Calu3 (cell line): ENCODE data around the gene ADCY5. TPM values are rescaled to one million over a fixed set of nuclear protein-coding genes. Genes with fewer than 3 reads are reported as not detected.

Experiments
- BruUV-seq: library from RNA; stranded (reverse); fragments of 400-500 nt; replicated peaks from 2 replicates; lab custom pipeline; 2021; lab: Mats Ljungman, UMichigan
- CTCF ChIA-PET: fragments of 300-600 bp; sonication (Branson Sonifier 250); formaldehyde crosslinking; loops from one replicate; lab custom pipeline; 2022; ENCODE audit warnings: antibody characterized with exemption; lab: Charles Lee
- DNase-seq: peaks from one replicate; pipeline ENCODE4 v3.0.0; 2022
- H3K27ac Mint-ChIP-seq: one replicate; pipeline ENCODE4 v1.8.0; 2022; ENCODE audit warnings: mixed read lengths; ENCODE audit not compliant: unreplicated experiment
- H3K27me3 Mint-ChIP-seq: one replicate; pipeline ENCODE4 v1.8.0; 2022; ENCODE audit warnings: mixed read lengths; ENCODE audit not compliant: unreplicated experiment
- H3K36me3 Mint-ChIP-seq: one replicate; pipeline ENCODE4 v1.8.0; 2022; ENCODE audit warnings: mild to moderate bottlenecking, moderate library complexity, mixed read lengths; ENCODE audit not compliant: insufficient read depth, unreplicated experiment
- H3K4me1 Mint-ChIP-seq: one replicate; pipeline ENCODE4 v1.8.0; 2022; ENCODE audit warnings: mild to moderate bottlenecking, low read depth, mixed read lengths; ENCODE audit not compliant: unreplicated experiment
- H3K4me3 Mint-ChIP-seq: one replicate; pipeline ENCODE4 v1.8.0; 2022; ENCODE audit warnings: mild to moderate bottlenecking, low read depth, moderate library complexity, mixed read lengths; ENCODE audit not compliant: unreplicated experiment
- H3K9me3 Mint-ChIP-seq: one replicate; pipeline ENCODE4 v1.8.0; 2022; ENCODE audit warnings: low read depth, mixed read lengths; ENCODE audit not compliant: unreplicated experiment
- intact Hi-C: fragments of 100-400 bp; cut with micrococcal nuclease; formaldehyde crosslinking; loops from one replicate; pipeline ENCODE4 v1.10.0; 2022; ENCODE audit not compliant: unreplicated experiment
- total RNA-seq: library from RNA; stranded (reverse); gene quantifications from 2 replicates; pipeline ENCODE4 v1.2.3, GENCODE V29; 2022
- TF ChIP-seq, protein P1 (sequence below): fragments of 200-600 bp; IDR thresholded peaks from one replicate; pipeline ENCODE4 v1.8.0; 2022; ENCODE audit warnings: antibody characterized with exemption; ENCODE audit not compliant: unreplicated experiment

ADCY5 gene
- total RNA-seq, 1 experiment from 2014 or later, result 2.5 TPM

DNA sequence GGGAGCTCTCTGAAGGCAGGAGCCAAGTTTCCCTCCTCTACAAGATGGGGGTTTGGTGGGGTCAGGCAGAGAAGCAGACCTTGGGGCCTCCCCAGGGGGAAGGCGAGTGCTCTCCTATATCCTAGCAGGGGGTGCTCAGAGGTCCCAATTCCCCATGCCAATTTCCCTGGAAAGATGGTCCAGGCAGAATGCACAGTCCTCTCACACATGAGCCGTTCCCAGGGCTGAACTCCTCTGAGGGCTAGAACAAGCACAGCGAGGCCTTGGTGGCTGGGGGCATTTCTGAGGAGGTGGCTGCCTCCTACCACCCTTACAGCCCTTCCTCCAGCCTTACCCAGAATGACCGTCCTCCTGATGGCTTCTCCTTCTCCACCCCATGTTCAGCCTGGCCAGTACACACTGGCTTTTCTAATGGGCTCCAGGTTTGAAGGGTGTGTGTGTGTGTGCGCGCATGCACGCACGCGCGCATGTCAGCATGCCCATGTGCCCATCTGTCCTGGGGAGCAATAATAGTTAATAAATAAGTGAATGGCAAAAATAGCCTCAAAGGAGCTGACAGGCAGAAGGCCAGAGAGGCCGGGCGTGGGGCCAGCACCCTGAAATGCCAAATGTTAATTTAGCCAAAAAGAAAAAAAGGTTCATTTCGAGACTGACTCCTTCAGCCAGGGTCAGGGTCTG lies 24.4 kb downstream of the ADCY5 start:
- intact Hi-C loops, result no loop called here
- no peak for DNase-seq
- H3K4me1 Mint-ChIP-seq, result peaks cover 7% of the 10 kb centered on the region
- peaks cover 40% of the 10 kb centered on the region for H3K27me3 Mint-ChIP-seq
- H3K36me3 Mint-ChIP-seq, result peaks cover 5% of the 10 kb centered on the region
- H3K4me3 Mint-ChIP-seq, result no peak overlapping the region
- no TSS peak for BruUV-seq
- H3K9me3 Mint-ChIP-seq, result no peaks in the 10 kb centered on the region
- TF ChIP-seq, protein P1, sequence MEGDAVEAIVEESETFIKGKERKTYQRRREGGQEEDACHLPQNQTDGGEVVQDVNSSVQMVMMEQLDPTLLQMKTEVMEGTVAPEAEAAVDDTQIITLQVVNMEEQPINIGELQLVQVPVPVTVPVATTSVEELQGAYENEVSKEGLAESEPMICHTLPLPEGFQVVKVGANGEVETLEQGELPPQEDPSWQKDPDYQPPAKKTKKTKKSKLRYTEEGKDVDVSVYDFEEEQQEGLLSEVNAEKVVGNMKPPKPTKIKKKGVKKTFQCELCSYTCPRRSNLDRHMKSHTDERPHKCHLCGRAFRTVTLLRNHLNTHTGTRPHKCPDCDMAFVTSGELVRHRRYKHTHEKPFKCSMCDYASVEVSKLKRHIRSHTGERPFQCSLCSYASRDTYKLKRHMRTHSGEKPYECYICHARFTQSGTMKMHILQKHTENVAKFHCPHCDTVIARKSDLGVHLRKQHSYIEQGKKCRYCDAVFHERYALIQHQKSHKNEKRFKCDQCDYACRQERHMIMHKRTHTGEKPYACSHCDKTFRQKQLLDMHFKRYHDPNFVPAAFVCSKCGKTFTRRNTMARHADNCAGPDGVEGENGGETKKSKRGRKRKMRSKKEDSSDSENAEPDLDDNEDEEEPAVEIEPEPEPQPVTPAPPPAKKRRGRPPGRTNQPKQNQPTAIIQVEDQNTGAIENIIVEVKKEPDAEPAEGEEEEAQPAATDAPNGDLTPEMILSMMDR, result no peak
- no peak overlapping the region for H3K27ac Mint-ChIP-seq
- CTCF ChIA-PET, result no interaction called here

DNA sequence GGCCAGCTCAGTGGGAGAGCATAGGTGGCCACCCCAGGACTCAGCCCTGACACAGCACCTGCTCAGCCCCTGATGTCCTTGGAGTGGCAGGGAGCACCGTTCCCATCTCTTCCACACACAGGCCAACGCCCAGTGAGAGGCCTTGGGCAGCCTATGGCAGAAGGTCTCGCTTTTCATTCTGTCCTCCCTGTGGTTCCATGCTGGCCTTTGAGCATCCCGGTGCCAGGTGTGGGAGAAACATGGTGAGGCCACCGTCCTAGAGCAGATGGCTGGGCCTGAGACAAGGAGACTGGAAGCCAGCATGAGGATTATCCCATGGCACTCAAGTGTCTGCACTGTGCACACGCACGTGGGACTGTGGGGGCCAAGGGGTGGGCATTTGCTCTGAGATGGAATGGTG lies 25.1 kb downstream of the ADCY5 start:
- CTCF ChIA-PET, result no interaction called here
- no TSS peak for BruUV-seq
- intact Hi-C loops, result no loop called here
- TF ChIP-seq, protein P1, result no peak
- DNase-seq, result no peak
- peaks cover 5% of the 10 kb centered on the region for H3K36me3 Mint-ChIP-seq
- H3K4me1 Mint-ChIP-seq, result peaks cover 8% of the 10 kb centered on the region
- no peak overlapping the region for H3K4me3 Mint-ChIP-seq
- peaks cover 37% of the 10 kb centered on the region for H3K27me3 Mint-ChIP-seq
- H3K27ac Mint-ChIP-seq, result no peak overlapping the region
- no peaks in the 10 kb centered on the region for H3K9me3 Mint-ChIP-seq

DNA sequence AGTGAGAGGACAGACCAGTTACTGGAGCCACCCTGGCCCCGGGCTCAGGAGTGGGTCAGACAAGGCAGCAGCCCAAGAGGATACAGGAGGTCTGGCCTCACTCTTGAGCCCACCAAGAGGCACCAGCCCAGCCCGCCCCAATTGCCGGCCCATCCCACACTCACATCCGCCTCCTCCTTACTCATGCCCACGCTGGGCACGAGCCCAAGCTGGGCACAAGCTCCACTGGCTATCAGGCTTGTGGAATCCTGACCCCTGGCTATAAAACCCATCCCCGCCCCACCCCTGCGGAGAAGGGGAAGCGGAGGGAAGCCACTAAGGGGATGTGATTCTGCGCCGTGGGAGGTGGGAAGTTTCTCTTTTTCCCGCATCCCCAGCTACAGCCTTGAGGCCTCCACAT lies 25.9 kb downstream of the ADCY5 start:
- H3K27ac Mint-ChIP-seq, result no peak overlapping the region
- peaks cover 8% of the 10 kb centered on the region for H3K4me1 Mint-ChIP-seq
- no peak overlapping the region for H3K4me3 Mint-ChIP-seq
- no peaks in the 10 kb centered on the region for H3K9me3 Mint-ChIP-seq
- TF ChIP-seq, protein P1, result no peak
- intact Hi-C loops, result no loop called here
- no TSS peak for BruUV-seq
- CTCF ChIA-PET, result interaction anchor here (1.5 kb wide), 1 partner anchor 13 kb away, joined by 6 read pairs; no protein-coding TSS in a partner anchor
- DNase-seq, result no peak
- H3K27me3 Mint-ChIP-seq, result peaks cover 30% of the 10 kb centered on the region
- H3K36me3 Mint-ChIP-seq, result peaks cover 5% of the 10 kb centered on the region

DNA sequence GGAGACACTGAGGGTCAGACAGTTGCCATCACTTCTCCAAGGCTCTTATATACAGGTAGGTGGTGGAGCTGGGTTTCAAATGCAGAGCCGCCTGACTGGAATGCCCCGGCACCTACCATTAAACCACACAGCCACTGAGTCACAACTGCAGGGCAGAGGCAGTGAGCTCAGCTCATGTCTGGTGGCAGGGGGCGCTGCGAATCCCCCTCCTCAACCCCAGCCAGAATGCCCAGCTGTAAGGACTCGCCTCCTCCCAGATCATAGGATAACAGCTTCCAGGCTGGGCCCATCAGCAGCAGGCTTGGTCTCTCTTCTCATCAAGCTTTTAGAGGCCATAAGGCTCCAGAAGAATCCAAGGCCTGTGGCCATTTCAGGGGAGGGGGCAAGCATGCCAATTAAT lies 26.4 kb downstream of the ADCY5 start:
- CTCF ChIA-PET, result interaction anchor here (1.3 to 1.5 kb wide), 2 partner anchors 10 to 13 kb away, joined by 5 to 6 read pairs; no protein-coding TSS in a partner anchor
- TF ChIP-seq, protein P1, result no peak
- H3K4me3 Mint-ChIP-seq, result no peak overlapping the region
- BruUV-seq, result no TSS peak
- H3K4me1 Mint-ChIP-seq, result peaks cover 8% of the 10 kb centered on the region
- H3K36me3 Mint-ChIP-seq, result peaks cover 5% of the 10 kb centered on the region
- no peaks in the 10 kb centered on the region for H3K9me3 Mint-ChIP-seq
- no peak for DNase-seq
- no peak overlapping the region for H3K27ac Mint-ChIP-seq
- H3K27me3 Mint-ChIP-seq, result peaks cover 24% of the 10 kb centered on the region
- intact Hi-C loops, result no loop called here
